Activated CD4-positive, alpha-beta memory T cell treated with anti-CD3 and anti-CD28 coated beads, Interleukin-2, amount 10 ng/mL, durations not matched to agents 7 days and 5 days (primary cell): ENCODE results near the gene ANO8. TPM values are rescaled to one million over a fixed set of nuclear protein-coding genes. Genes with fewer than 3 reads are reported as not detected.
A peak's percentile ranks its signal among the peaks of the same experiment; 100 is the strongest.
"Not testable (repeated sequence)": the region's sequence is repeated elsewhere in the genome, so short reads cannot be mapped to it uniquely, and the experiment has no call there.

ENCODE experiments used
- CTCF ChIA-PET: fragments of 350-600 bp; sonication (Branson Sonifier 250); formaldehyde crosslinking; loops from one replicate; lab custom pipeline; 2021; ENCODE audit warnings: antibody characterized with exemption, inconsistent platforms; lab: Charles Lee
- POLR2A ChIA-PET: fragments of 350-600 bp; sonication (Branson Sonifier 250); formaldehyde crosslinking; loops from one replicate; lab custom pipeline; 2021; ENCODE audit warnings: antibody characterized with exemption; lab: Charles Lee
- DNase-seq: peaks from one replicate; pipeline ENCODE4 v3.0.0-alpha.2; 2020
- H3K27ac Mint-ChIP-seq: one replicate; pipeline ENCODE4 v1.8.0; 2021; ENCODE audit warnings: mild to moderate bottlenecking, mixed read lengths
- H3K27me3 Mint-ChIP-seq: one replicate; pipeline ENCODE4 v1.8.0; 2021; ENCODE audit warnings: mixed read lengths
- H3K36me3 Mint-ChIP-seq: one replicate; pipeline ENCODE4 v1.8.0; 2021; ENCODE audit warnings: low read depth, mixed read lengths
- H3K4me1 Mint-ChIP-seq: one replicate; pipeline ENCODE4 v1.8.0; 2021; ENCODE audit warnings: mixed read lengths
- H3K4me3 Mint-ChIP-seq: one replicate; pipeline ENCODE4 v1.8.0; 2021; ENCODE audit warnings: mild to moderate bottlenecking, mixed read lengths
- H3K9me3 Mint-ChIP-seq: one replicate; pipeline ENCODE4 v1.8.0; 2021; ENCODE audit warnings: mixed read lengths
- total RNA-seq, 2 experiments: library from RNA; stranded (reverse); gene quantifications; one replicate each; pipeline ENCODE4 v1.2.3, GENCODE V29; 2021

ANO8 gene
- total RNA-seq, 2 experiments from 2014 or later = 20.2 TPM

DNA sequence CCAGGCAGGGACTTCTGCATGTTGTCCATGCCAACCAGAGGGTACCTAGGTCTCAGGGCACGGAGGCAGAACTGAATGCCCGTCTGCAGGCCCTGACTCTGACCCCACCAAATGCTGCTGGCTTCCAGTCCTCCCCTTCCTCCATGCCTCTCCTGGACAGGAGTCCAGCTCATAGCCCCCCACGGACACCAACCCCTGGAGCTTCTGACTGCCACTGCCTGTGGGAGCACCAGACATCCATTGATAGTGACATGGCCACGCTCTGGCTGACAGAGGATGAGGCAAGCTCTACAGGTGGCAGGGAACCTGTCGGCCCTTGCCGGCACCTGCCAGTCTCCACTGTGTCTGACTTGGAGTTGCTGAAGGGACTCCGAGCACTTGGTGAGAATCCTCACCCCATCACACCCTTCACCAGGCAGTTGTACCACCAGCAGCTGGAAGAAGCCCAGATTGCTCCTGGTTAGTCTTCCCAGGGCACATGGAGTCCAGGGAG, 51.1 kb downstream of the ANO8 start:
- no peak for DNase-seq
- Mint-ChIP-seq H3K27ac (no peak overlapping the region), H3K36me3 (peaks cover 10% of the 10 kb centered on the region), H3K4me3 (peak overlapping the region; percentile 40), H3K4me1 (peaks cover 14% of the 10 kb centered on the region), H3K27me3 (no peaks in the 10 kb centered on the region), H3K9me3 (no peaks in the 10 kb centered on the region)
- CTCF ChIA-PET = interaction anchor here (0.8 to 5.4 kb wide), 7 partner anchors 8 to 215 kb away, joined by 3 to 64 read pairs (median 7); partner anchors contain the start of genes BABAM1, DDA1 and USHBP1
- POLR2A ChIA-PET = interaction anchor here (1.3 kb wide), 1 partner anchor 69 kb away, joined by 3 read pairs; the partner anchor contains the start of gene USE1

- CTCF ChIA-PET = interaction anchor here (0.7 to 5.4 kb wide), 10 partner anchors 9 to 214 kb away, joined by 3 to 64 read pairs (median 4); partner anchors contain the start of genes BABAM1, DDA1, USE1 and USHBP1
Measured at GRCh38 chr19:17282488-17283125, 52.0 kb downstream of the ANO8 start.

DNA sequence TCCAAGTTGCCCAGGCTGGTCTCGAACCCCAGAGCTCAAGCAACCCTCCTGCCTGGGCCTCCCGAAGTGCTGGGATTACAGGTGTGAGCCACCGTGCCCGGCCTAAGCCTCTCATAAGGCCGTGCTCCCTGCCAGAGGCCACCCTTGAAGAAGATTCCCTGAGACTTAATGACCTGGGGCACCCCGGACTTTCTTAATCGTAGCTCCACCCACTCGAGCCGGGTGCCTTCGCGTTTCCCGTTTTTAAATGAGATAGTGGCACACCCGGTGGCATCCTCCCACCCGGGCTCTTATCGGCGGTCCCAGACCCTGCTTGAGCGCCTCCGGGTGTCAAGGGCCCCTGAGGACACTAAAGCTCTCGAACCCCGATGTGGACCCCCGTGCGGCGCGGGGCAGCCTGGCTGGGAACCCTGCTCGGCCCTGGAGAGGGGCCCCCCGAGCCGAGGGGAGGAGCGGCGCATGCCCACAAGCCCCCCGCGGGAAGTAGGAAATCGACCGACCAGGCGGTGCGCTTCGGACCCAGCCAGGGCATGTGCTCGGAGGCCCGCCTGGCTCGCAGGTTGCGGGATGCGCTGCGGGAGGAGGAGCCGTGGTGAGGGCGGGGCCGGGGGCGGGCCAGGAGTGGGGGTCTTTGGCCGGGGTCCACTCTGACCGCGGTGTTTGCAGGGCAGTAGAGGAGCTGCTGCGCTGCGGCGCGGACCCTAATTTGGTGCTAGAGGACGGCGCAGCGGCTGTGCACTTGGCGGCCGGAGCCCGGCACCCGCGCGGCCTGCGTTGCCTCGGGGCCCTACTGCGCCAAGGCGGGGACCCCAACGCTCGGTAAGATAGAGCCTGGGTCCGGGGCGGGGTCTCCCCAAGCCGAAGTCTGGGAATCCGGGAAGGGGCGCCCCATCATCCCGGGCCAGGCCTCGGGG, 53.0 kb downstream of the ANO8 start, which contains the start of gene ANKLE1:
ANKLE1 (plus strand) TSS at position 511 of the 914 bp plus-strand sequence; CDS start at position 531, 20 bp downstream.
- H3K36me3 Mint-ChIP-seq = peaks cover 20% of the 10 kb centered on the region
- H3K4me3 Mint-ChIP-seq = peak within 1 kb of the TSS; percentile 85
- H3K4me1 Mint-ChIP-seq = peaks cover 14% of the 10 kb centered on the region
- POLR2A ChIA-PET = interaction anchor here (0.8 to 3.5 kb wide), 12 partner anchors 8 to 205 kb away, joined by 3 to 26 read pairs (median 4); partner anchors contain the start of genes BABAM1, OCEL1 and USE1
- DNase-seq = peak; percentile 59
- no peaks in the 10 kb centered on the region for H3K9me3 Mint-ChIP-seq
- H3K27ac Mint-ChIP-seq = peak within 1 kb of the TSS; percentile 75
- no peaks in the 10 kb centered on the region for H3K27me3 Mint-ChIP-seq
- CTCF ChIA-PET = interaction anchor here (0.7 to 5.4 kb wide), 8 partner anchors 10 to 67 kb away, joined by 3 to 64 read pairs (median 6); partner anchors contain the start of genes BABAM1, DDA1, USE1 and USHBP1

More at GRCh38 chr19:17282488-17283125, 52.0 kb downstream of the ANO8 start:
- H3K4me3 Mint-ChIP-seq = peak overlapping the region; percentile 85
- H3K4me1 Mint-ChIP-seq = peaks cover 14% of the 10 kb centered on the region
- POLR2A ChIA-PET = interaction anchor here (1.0 to 3.5 kb wide), 9 partner anchors 10 to 206 kb away, joined by 3 to 26 read pairs (median 3); partner anchors contain the start of genes BABAM1, OCEL1 and USE1
- H3K9me3 Mint-ChIP-seq = no peaks in the 10 kb centered on the region
- H3K27ac Mint-ChIP-seq = peak overlapping the region; percentile 75
- DNase-seq = peak; percentile 84
- H3K36me3 Mint-ChIP-seq = peaks cover 11% of the 10 kb centered on the region
- H3K27me3 Mint-ChIP-seq = no peaks in the 10 kb centered on the region

DNA sequence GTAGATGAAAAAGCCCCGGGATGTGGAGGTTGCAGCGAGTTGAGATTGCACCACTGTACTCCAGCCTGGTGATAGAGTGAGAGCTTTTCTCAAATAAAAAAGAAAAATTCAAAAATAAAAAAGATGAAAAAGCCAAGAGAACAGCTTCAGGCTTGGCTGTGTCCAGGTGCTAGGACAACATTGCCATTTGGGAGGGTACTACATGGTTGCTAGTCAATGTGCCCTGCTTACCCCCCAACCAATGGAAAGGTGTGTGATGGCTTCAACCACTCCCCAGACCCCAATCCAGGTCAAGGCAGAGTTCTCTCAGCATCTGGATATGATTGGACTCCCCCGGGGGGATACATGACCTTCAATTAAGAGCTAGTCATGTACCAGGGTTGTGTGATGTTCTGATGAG, 55.2 kb downstream of the ANO8 start:
- CTCF ChIA-PET = interaction anchor here (0.6 to 5.4 kb wide), 3 partner anchors 13 to 22 kb away, joined by 3 to 64 read pairs (median 6); partner anchors contain the start of gene USHBP1
- peaks cover 29% of the 10 kb centered on the region for H3K36me3 Mint-ChIP-seq

DNA sequence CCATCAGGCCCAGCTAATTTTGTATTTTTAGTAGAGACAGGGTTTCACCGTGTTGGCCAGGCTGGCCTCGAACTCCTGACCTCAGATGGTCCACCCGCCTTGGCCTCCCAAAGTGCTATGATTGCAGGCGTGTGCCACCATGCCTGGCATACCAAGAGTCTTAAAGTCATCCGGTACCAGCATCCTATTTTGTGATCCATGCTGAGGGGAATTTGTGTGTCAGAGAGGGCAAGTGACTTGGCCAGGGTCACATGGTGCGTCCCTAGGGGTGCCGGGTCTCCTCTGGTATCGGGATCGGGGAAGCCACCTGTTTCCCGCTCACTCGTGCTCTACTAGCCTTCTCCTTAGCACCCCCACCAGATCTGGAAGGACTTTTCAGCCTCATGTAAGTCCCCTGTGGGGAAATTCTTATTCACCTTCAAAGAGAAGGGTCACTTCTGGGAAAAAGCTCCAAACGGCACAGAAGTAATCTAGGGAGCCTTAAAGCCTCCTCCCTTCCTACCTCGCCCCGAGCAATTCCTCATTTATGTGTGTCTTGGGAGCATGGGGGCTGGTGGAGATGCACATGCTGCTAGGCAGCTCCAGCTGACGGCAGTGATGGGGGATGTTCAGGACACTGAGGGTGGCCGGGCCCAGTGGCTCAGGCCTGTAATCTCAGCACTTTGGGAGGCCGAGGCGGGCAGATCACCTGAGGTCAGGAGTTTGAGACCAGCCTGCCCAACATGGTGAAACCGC, 59.0 kb downstream of the ANO8 start:
- Mint-ChIP-seq H3K4me3 (no peak overlapping the region), H3K36me3 (peaks cover 34% of the 10 kb centered on the region), H3K27ac (no peak overlapping the region), H3K27me3 (no peaks in the 10 kb centered on the region), H3K9me3 (no peaks in the 10 kb centered on the region), H3K4me1 (peaks cover 2% of the 10 kb centered on the region)
- ChIA-PET POLR2A (interaction anchor here (1.0 kb wide), 1 partner anchor 11 kb away, joined by 3 read pairs; the partner anchor contains the start of gene USHBP1), CTCF (no interaction called here)
- no peak for DNase-seq

More for the DNA sequence above, 55.2 kb downstream of the ANO8 start:
- H3K27ac Mint-ChIP-seq = peak overlapping the region; percentile 35
- DNase-seq = no peak
- no peaks in the 10 kb centered on the region for H3K9me3 Mint-ChIP-seq
- H3K4me3 Mint-ChIP-seq = no peak overlapping the region
- POLR2A ChIA-PET = interaction anchor here (3.5 kb wide), 1 partner anchor 12 kb away, joined by 26 read pairs; the partner anchor contains the start of gene BABAM1
- H3K4me1 Mint-ChIP-seq = peaks cover 14% of the 10 kb centered on the region
- H3K27me3 Mint-ChIP-seq = no peaks in the 10 kb centered on the region

DNA sequence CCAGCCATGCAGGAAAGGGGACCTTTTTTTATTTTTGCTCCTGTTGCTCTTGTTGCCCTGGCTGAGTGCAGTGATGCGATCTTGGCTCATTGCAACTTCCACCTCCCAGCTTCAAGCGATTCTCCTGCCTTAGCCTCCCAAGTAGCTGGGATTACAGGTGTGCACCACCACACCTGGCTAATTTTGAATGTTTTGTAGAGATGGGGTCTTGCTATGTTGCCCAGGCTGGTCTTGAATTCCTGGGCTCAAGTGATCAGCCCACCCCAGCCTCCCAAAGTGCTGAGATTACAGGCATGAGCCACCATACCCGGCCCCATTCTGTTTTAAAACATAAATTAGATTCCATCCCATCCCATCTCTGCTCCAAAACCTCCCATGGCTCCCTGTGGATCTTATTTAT, 59.8 kb downstream of the ANO8 start:
- H3K4me3 Mint-ChIP-seq, H3K9me3 Mint-ChIP-seq, POLR2A ChIA-PET, DNase-seq, H3K27ac Mint-ChIP-seq, CTCF ChIA-PET, H3K27me3 Mint-ChIP-seq, H3K4me1 Mint-ChIP-seq: not testable (repeated sequence)
- peaks cover 37% of the 10 kb centered on the region for H3K36me3 Mint-ChIP-seq

Other genes starting within 250 kb of the ANO8 start
- 10 to 100 TPM; 19.9 to 20.4 TPM for gene USE1, start 119.5 kb downstream of the ANO8 start, total RNA-seq
- 10 to 100 TPM; 20.9 to 22.6 TPM for gene OCEL1, start 108.6 kb downstream of the ANO8 start, total RNA-seq
- gene NR2F6, start 88.9 kb downstream of the ANO8 start, total RNA-seq = 1 to 10 TPM; 5.7 to 6.5 TPM
- gene USHBP1, start 70.1 kb downstream of the ANO8 start, total RNA-seq = under 1 TPM; 0.38 to 0.45 TPM
- gene BABAM1, start 67.4 kb downstream of the ANO8 start, total RNA-seq = 100 to 1,000 TPM in 1 of 2 experiments, 10 to 100 TPM in 1; 98.5 to 100 TPM
- gene ANKLE1, start 53.0 kb downstream of the ANO8 start, total RNA-seq = 1 to 10 TPM; 7.6 to 8.2 TPM
- gene ABHD8, start 31.4 kb downstream of the ANO8 start, total RNA-seq = 10 to 100 TPM; 10.6 to 12.2 TPM
- 10 to 100 TPM; 82.8 to 98.3 TPM for gene MRPL34, start 29.0 kb downstream of the ANO8 start, total RNA-seq
- 10 to 100 TPM; 58.6 to 61.2 TPM for gene DDA1, start 25.3 kb downstream of the ANO8 start, total RNA-seq
- gene GTPBP3, start 2.7 kb upstream of the ANO8 start, total RNA-seq = 10 to 100 TPM; 30.2 to 34.2 TPM
- gene PLVAP, start 42.5 kb upstream of the ANO8 start, total RNA-seq = not detected
- gene CCDC194, start 59.3 kb upstream of the ANO8 start, total RNA-seq = 1 to 10 TPM; 4.9 to 7.0 TPM
- 100 to 1,000 TPM; 288 to 301 TPM for gene BST2, start 70.8 kb upstream of the ANO8 start, total RNA-seq
- 10 to 100 TPM; 44.5 to 45.3 TPM for gene MVB12A, start 85.2 kb upstream of the ANO8 start, total RNA-seq
- not detected for gene TMEM221, start 113.8 kb upstream of the ANO8 start, total RNA-seq
- not detected for gene NXNL1, start 126.1 kb upstream of the ANO8 start, total RNA-seq
- 1 to 10 TPM; 3.6 to 4.1 TPM for gene SLC27A1, start 135.7 kb upstream of the ANO8 start, total RNA-seq
- 10 to 100 TPM; 65.0 to 65.9 TPM for gene PGLS, start 176.8 kb upstream of the ANO8 start, total RNA-seq
- gene COLGALT1, start 220.8 kb upstream of the ANO8 start, total RNA-seq = 10 to 100 TPM; 36.1 to 38.9 TPM